Gastroesophageal sphincter (tissue), 2 donors: ENCODE measurements around the gene APOLD1.

Source experiments
- EP300 ChIP-seq: sonication (generic); formaldehyde crosslinking; IDR thresholded peaks from one replicate; pipeline ENCODE4 v1.6.1; 2017; ENCODE audit warnings: antibody characterized with exemption, mild to moderate bottlenecking
- POLR2A ChIP-seq, 2 donors: fragments of 450-650 bp; IDR thresholded peaks; one replicate each; pipeline ENCODE4 v1.6.1; 2017; ENCODE audit warnings: antibody characterized with exemption in 2 of 2, mild to moderate bottlenecking in 2 of 2, moderate library complexity in 1 of 2

DNA sequence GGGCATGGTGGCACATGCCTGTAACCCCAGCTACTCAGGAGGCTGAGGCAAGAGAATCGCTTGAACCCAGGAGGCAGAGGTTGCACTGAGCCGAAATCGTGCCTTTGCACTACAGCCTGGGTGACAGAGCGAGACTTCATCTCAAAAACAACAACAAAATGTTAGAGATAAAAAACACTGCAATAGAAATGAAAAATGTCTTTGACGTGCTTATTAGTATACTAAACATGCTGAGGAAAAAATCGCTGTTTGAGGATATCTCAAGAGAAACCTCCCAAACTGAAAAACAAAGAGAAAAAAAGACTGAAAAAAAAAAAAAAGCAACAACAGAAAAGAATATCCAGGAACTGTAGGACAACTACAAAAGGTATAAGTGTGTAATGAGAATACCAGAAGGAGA lies 15.2 kb upstream of the APOLD1 start:
- TF ChIP-seq EP300 (no peak), POLR2A (IDR thresholded peaks at IDR 0.05) (no peak)
